ENCODE measurements around the gene ERFE.

The ERFE gene

DNA sequence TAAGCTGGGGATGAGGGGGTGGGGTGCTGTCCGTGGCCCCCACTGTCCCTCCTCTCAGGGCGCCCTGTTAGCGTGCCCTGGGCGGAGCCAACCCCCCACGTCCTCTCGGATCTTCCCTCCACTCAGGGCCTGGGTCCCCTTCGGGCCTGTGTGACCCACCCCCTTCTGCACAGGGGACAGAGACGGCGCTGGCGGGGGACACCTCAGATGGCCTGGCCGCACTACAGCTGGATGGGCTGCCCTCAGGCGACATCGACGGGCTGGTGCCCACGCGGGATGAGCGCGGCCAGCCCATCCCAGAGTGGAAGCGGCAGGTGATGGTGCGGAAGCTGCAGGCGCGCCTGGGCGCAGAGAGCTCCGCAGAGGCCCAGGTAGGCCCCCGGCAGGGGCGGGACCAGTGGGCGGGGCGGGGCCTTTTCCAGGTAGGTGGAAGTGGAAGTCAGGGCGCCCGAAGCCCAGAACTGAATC is 30.2 kb upstream of the ERFE start:
- TF ChIP-seq, protein P1, sequence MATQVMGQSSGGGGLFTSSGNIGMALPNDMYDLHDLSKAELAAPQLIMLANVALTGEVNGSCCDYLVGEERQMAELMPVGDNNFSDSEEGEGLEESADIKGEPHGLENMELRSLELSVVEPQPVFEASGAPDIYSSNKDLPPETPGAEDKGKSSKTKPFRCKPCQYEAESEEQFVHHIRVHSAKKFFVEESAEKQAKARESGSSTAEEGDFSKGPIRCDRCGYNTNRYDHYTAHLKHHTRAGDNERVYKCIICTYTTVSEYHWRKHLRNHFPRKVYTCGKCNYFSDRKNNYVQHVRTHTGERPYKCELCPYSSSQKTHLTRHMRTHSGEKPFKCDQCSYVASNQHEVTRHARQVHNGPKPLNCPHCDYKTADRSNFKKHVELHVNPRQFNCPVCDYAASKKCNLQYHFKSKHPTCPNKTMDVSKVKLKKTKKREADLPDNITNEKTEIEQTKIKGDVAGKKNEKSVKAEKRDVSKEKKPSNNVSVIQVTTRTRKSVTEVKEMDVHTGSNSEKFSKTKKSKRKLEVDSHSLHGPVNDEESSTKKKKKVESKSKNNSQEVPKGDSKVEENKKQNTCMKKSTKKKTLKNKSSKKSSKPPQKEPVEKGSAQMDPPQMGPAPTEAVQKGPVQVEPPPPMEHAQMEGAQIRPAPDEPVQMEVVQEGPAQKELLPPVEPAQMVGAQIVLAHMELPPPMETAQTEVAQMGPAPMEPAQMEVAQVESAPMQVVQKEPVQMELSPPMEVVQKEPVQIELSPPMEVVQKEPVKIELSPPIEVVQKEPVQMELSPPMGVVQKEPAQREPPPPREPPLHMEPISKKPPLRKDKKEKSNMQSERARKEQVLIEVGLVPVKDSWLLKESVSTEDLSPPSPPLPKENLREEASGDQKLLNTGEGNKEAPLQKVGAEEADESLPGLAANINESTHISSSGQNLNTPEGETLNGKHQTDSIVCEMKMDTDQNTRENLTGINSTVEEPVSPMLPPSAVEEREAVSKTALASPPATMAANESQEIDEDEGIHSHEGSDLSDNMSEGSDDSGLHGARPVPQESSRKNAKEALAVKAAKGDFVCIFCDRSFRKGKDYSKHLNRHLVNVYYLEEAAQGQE (IDR thresholded peaks at IDR 0.05; ENCODE audit: low read depth) = no peak
- TF ChIP-seq, protein P2, sequence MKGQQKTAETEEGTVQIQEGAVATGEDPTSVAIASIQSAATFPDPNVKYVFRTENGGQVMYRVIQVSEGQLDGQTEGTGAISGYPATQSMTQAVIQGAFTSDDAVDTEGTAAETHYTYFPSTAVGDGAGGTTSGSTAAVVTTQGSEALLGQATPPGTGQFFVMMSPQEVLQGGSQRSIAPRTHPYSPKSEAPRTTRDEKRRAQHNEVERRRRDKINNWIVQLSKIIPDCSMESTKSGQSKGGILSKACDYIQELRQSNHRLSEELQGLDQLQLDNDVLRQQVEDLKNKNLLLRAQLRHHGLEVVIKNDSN (IDR thresholded peaks at IDR 0.05) = no peak
- TF ChIP-seq TAF1 (IDR thresholded peaks at IDR 0.05; ENCODE audit: low read depth) (no peak), ZBTB7A (IDR thresholded peaks at IDR 0.05; ENCODE audit: low read depth) (no peak), NFIC (IDR thresholded peaks at IDR 0.05) (no peak), CEBPB (IDR thresholded peaks at IDR 0.05) (no peak), FOXM1 (IDR thresholded peaks at IDR 0.05; ENCODE audit: borderline replicate concordance, low read depth) (no peak), EP300 (IDR thresholded peaks at IDR 0.05; ENCODE audit: borderline replicate concordance) (no peak), CREB1 (IDR thresholded peaks at IDR 0.05; ENCODE audit: low read depth) (no peak), TCF12 (IDR thresholded peaks at IDR 0.05; ENCODE audit: low read depth) (no peak), TEAD4 (IDR thresholded peaks at IDR 0.05) (no peak), RAD21 (IDR thresholded peaks at IDR 0.05; ENCODE audit: low read depth) (no peak), EGR1 (IDR thresholded peaks at IDR 0.05) (no peak), YY1 (IDR thresholded peaks at IDR 0.05; ENCODE audit: low read depth) (no peak)
- TF ChIP-seq, protein P3, sequence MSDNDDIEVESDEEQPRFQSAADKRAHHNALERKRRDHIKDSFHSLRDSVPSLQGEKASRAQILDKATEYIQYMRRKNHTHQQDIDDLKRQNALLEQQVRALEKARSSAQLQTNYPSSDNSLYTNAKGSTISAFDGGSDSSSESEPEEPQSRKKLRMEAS (IDR thresholded peaks at IDR 0.05) = no peak

DNA sequence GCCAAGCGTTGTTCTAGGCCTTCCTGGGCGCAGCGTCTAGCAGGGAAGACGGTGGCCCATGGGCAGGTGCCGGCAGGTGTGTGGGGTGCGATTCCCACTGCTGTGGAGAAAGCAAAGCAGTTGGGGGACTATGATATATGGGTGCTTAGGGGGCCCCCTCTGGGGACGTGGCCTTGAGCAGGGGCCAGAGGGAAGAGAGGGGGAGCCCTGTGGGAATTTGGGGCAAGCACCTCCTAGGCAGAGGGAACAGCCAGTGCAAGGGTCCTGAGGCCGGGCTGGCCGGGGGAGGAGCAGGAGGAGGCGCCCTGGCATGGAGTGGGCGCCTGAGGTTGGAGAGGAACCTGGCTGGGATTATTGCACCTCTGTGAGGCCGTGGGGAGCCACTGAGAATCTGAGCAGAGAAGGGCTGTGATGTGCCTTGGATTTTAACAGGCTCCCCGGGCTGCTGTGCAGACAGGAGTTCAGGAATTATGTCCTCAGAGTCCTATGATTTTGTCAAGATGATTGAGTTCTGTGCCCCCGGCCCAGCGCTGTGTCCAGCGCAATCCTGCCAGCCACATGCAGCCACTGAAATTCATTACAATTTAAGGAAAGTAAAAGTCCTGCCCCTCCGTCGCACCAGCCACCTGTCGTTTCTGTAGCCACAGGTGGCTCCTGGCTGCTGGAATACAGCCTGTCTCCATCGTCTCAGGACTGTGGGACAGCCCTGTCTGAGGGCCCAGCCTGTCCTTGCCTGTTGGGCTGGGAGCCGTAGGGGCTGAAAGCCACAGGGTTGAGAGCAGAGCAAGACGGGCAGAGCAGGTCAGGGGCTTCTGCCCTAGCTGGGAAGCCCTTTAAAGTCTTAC is 29.4 kb upstream of the ERFE start:
- TF ChIP-seq FOXM1 (IDR thresholded peaks at IDR 0.05; ENCODE audit: borderline replicate concordance, low read depth) (no peak), CREB1 (IDR thresholded peaks at IDR 0.05; ENCODE audit: low read depth) (no peak), NFIC (IDR thresholded peaks at IDR 0.05) (no peak), TAF1 (IDR thresholded peaks at IDR 0.05; ENCODE audit: low read depth) (no peak), RAD21 (IDR thresholded peaks at IDR 0.05; ENCODE audit: low read depth) (no peak), ZBTB7A (IDR thresholded peaks at IDR 0.05; ENCODE audit: low read depth) (no peak), CEBPB (IDR thresholded peaks at IDR 0.05) (no peak)
- TF ChIP-seq, protein P1 (IDR thresholded peaks at IDR 0.05; ENCODE audit: low read depth) = no peak

DNA sequence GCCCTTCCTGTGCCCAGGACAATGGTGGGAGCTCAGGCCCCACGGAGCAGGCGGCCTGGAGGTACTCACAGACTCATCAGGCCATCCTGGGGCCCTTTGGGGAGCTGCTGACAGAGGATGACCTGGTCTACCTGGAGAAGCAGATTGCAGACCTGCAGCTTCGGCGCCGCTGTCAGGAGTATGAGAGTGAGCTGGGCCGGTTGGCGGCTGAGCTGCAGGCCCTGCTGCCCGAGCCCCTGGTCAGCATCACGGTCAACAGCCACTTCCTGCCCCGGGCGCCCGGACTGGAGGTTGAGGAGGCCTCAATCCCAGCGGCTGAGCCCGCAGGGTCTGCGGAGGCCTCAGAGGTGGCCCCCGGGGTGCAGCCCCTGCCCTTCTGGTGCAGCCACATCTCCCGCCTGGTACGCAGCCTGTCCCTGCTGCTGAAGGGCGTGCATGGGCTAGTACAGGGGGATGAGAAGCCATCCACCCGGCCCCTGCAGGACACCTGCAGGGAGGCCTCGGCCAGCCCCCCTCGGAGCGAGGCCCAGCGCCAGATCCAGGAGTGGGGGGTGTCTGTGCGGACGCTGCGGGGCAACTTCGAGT is 28.6 kb upstream of the ERFE start:
- TF ChIP-seq, protein P1 (IDR thresholded peaks at IDR 0.05; ENCODE audit: low read depth) = no peak
- TF ChIP-seq TCF12 (IDR thresholded peaks at IDR 0.05; ENCODE audit: low read depth) (no peak), EGR1 (IDR thresholded peaks at IDR 0.05) (no peak), RAD21 (IDR thresholded peaks at IDR 0.05; ENCODE audit: low read depth) (no peak), FOXM1 (IDR thresholded peaks at IDR 0.05; ENCODE audit: borderline replicate concordance, low read depth) (no peak), YY1 (IDR thresholded peaks at IDR 0.05; ENCODE audit: low read depth) (no peak), NFIC (IDR thresholded peaks at IDR 0.05) (no peak), CEBPB (IDR thresholded peaks at IDR 0.05) (no peak), EP300 (IDR thresholded peaks at IDR 0.05; ENCODE audit: borderline replicate concordance) (no peak), TAF1 (IDR thresholded peaks at IDR 0.05; ENCODE audit: low read depth) (no peak), CREB1 (IDR thresholded peaks at IDR 0.05; ENCODE audit: low read depth) (no peak), ZBTB7A (IDR thresholded peaks at IDR 0.05; ENCODE audit: low read depth) (no peak)
